Mesenchymal stem cell (in vitro differentiated cells and primary cell): ENCODE measurements around the gene THG1L.
A peak's percentile ranks its signal among the peaks of the same experiment; 100 is the strongest.

ENCODE experiments used
- DNase-seq: peaks from one replicate; pipeline ENCODE4 v3.0.0-alpha.2; 2013
- H2AFZ ChIP-seq: one replicate; pipeline ENCODE4 v1.6.1; 2013; ENCODE audit warnings: low read depth, mild to moderate bottlenecking, control low read depth, inconsistent platforms, low read length, moderate library complexity
- H2AK5ac ChIP-seq: 2 replicates; pipeline ENCODE4 v1.6.1; 2013; ENCODE audit warnings: low read length, moderate library complexity, mild to moderate bottlenecking, inconsistent platforms; ENCODE audit not compliant: severe bottlenecking
- H2BK120ac ChIP-seq: one replicate; pipeline ENCODE4 v1.6.1; 2013; ENCODE audit warnings: low read depth, mild to moderate bottlenecking, inconsistent platforms, low read length, moderate library complexity
- H2BK12ac ChIP-seq, 2 experiments: one replicate each; pipeline ENCODE4 v1.6.1; 2013; ENCODE audit warnings: inconsistent platforms in 2 of 2, low read length in 2 of 2, mild to moderate bottlenecking in 2 of 2, moderate library complexity in 2 of 2, control low read depth in 1 of 2
- H2BK15ac ChIP-seq: one replicate; pipeline ENCODE4 v1.6.1; 2013; ENCODE audit warnings: mild to moderate bottlenecking, low read depth, inconsistent platforms; ENCODE audit not compliant: poor library complexity, severe bottlenecking
- H2BK5ac ChIP-seq: 2 replicates; pipeline ENCODE4 v1.6.1; 2013; ENCODE audit warnings: low read depth, mild to moderate bottlenecking, low read length, control low read depth, inconsistent platforms; ENCODE audit not compliant: poor library complexity, severe bottlenecking
- H3K14ac ChIP-seq, 2 experiments: one replicate each; pipeline ENCODE4 v1.6.1; 2013; ENCODE audit warnings: inconsistent platforms in 2 of 2, low read length in 2 of 2, control low read depth in 1 of 2, mild to moderate bottlenecking in 1 of 2, moderate library complexity in 1 of 2
- H3K18ac ChIP-seq, 2 experiments: one replicate each; pipeline ENCODE4 v1.6.1; 2013; ENCODE audit warnings: inconsistent platforms in 2 of 2, low read length in 2 of 2, control low read depth in 1 of 2, low read depth in 1 of 2, mild to moderate bottlenecking in 1 of 2
- H3K23ac ChIP-seq, 2 experiments: one replicate each; pipeline ENCODE4 v1.6.1; 2013; ENCODE audit warnings: inconsistent platforms in 2 of 2, low read length in 2 of 2, mild to moderate bottlenecking in 2 of 2, moderate library complexity in 2 of 2, control low read depth in 1 of 2
- H3K27ac ChIP-seq: 2 replicates; pipeline ENCODE4 v1.5.1; 2013; ENCODE audit warnings: mild to moderate bottlenecking, moderate library complexity, low read length, control low read depth, inconsistent platforms; ENCODE audit not compliant: poor library complexity, severe bottlenecking
- H3K27me3 ChIP-seq, 2 experiments: 2 replicates each; pipeline versions ENCODE4 v1.6.1 to v1.7.0; 2013; ENCODE audit warnings: low read length in 2 of 2, mild to moderate bottlenecking in 2 of 2, moderate library complexity in 2 of 2, control low read depth in 1 of 2, inconsistent platforms in 1 of 2; ENCODE audit not compliant: control insufficient read depth in 1 of 2, insufficient read depth in 1 of 2
- H3K36me3 ChIP-seq, 2 experiments: 2 replicates each; pipeline versions ENCODE4 v1.6.1 to v1.7.0; 2013; ENCODE audit warnings: low read length in 2 of 2, control low read depth in 1 of 2, inconsistent platforms in 1 of 2, low read depth in 1 of 2, mild to moderate bottlenecking in 1 of 2; ENCODE audit not compliant: insufficient read depth in 2 of 2, control insufficient read depth in 1 of 2
- H3K4ac ChIP-seq, 2 experiments: one replicate each; pipeline ENCODE4 v1.6.1; 2013; ENCODE audit warnings: inconsistent platforms in 2 of 2, low read length in 2 of 2, mild to moderate bottlenecking in 2 of 2, moderate library complexity in 2 of 2, control low read depth in 1 of 2, low read depth in 1 of 2
- H3K4me1 ChIP-seq: 2 replicates; pipeline ENCODE4 v1.6.1; 2013; ENCODE audit warnings: low read depth, low read length, control low read depth; ENCODE audit not compliant: control insufficient read depth, insufficient read depth
- H3K4me2 ChIP-seq: 2 replicates; pipeline ENCODE4 v1.6.1; 2013; ENCODE audit warnings: low read length, mild to moderate bottlenecking, inconsistent platforms; ENCODE audit not compliant: poor library complexity, severe bottlenecking
- H3K4me3 ChIP-seq, 2 experiments: 2 replicates each; pipeline versions ENCODE4 v1.5.1 to v1.7.0; 2013; ENCODE audit warnings: low read length in 2 of 2, mild to moderate bottlenecking in 2 of 2, control low read depth in 1 of 2, low read depth in 1 of 2; ENCODE audit not compliant: insufficient read depth in 1 of 2
- H3K79me1 ChIP-seq: replicated peaks from 2 replicates; pipeline ENCODE4 v1.6.1; 2013; ENCODE audit warnings: mild to moderate bottlenecking, control low read depth, low read length, inconsistent platforms; ENCODE audit not compliant: poor library complexity, severe bottlenecking
- H3K9ac ChIP-seq: 2 replicates; pipeline ENCODE4 v1.7.0; 2013; ENCODE audit warnings: mild to moderate bottlenecking, low read length, moderate library complexity
- H3K9me3 ChIP-seq: 2 replicates; pipeline ENCODE4 v1.7.0; 2013; ENCODE audit warnings: mild to moderate bottlenecking, low read length; ENCODE audit not compliant: control insufficient read depth
- H4K8ac ChIP-seq: one replicate; pipeline ENCODE4 v1.6.1; 2013; ENCODE audit warnings: inconsistent platforms, mild to moderate bottlenecking, low read length, moderate library complexity
- H4K91ac ChIP-seq: one replicate; pipeline ENCODE4 v1.6.1; 2013; ENCODE audit warnings: mild to moderate bottlenecking, low read length, inconsistent platforms
- WGBS: methylation state at CpG from one replicate; pipeline ENCODE4 v1.1.7; 2013; ENCODE audit warnings: mixed read lengths; 5-methylcytosine and 5-hydroxymethylcytosine counted together

Gene THG1L

DNA sequence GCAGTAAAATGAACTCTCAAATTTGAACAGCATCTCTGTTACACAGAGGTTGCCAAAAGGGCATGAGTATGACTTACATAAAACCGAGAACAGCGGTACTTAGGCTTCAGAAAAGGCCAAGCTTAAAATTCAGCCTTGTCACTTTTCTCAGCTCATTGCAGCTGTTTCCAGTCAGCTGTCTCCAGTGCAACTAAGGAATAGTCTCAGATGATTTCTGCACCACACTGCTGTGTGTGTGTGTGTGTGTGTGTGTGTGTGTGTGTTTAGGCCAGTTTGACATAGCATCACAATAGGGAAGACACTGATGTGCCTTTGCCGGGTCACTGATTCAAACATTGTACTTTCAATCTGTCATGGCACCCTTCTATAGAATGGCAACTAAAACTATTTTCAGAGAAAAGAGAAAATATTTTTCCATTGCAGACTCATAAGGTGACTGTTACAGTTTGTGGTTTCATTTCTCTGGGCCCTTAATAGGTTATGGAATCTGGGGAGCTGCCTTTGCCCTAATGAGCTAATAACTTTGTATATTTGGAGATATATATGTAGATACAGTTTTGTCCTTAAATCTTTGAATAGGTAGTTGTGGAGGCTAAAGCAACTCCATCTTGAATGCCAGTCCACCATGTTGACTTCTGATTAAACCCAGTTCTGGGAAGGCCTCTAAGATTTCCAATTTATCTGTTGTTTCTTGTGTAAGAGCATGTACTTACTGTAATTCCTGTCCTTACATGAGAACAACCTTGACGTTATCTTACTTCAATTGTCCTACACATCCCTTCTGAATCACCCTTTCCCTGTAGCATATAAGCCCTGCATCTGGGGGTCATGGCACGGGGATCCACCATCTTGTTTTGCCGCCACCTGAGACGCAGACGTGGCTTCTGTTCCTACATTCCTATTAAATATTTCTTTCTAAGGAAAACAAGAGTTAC, 16.8 kb downstream of the THG1L start:
- Histone ChIP-seq H4K8ac (peak overlapping the region; percentile 31), H3K23ac (no peak overlapping the region), H3K9ac (peak overlapping the region; percentile 52), H3K79me1 (peaks cover 19% of the 10 kb centered on the region), H4K91ac (no peak overlapping the region), H3K4me2 (no peak overlapping the region), H2BK12ac (no peak overlapping the region), H3K36me3 (peaks cover 0 to 8% of the 10 kb centered on the region in 2 experiments), H2BK15ac (no peak overlapping the region), H3K4me3 (no peak overlapping the region), H3K4ac (no peak overlapping the region), H3K18ac (no peak overlapping the region), H2BK120ac (no peak overlapping the region), H3K9me3 (no peaks in the 10 kb centered on the region), H2AK5ac (no peak overlapping the region), H3K4me1 (peaks cover 8% of the 10 kb centered on the region), H3K27me3 (no peaks in the 10 kb centered on the region), H2BK5ac (no peak overlapping the region), H2AFZ (no peak overlapping the region), H3K14ac (no peak overlapping the region), H3K27ac (peak overlapping the region; percentile 42)
- WGBS = 95% methylated on average over 4 of the region's 8 CpGs
- peak; percentile 29 for DNase-seq

DNA sequence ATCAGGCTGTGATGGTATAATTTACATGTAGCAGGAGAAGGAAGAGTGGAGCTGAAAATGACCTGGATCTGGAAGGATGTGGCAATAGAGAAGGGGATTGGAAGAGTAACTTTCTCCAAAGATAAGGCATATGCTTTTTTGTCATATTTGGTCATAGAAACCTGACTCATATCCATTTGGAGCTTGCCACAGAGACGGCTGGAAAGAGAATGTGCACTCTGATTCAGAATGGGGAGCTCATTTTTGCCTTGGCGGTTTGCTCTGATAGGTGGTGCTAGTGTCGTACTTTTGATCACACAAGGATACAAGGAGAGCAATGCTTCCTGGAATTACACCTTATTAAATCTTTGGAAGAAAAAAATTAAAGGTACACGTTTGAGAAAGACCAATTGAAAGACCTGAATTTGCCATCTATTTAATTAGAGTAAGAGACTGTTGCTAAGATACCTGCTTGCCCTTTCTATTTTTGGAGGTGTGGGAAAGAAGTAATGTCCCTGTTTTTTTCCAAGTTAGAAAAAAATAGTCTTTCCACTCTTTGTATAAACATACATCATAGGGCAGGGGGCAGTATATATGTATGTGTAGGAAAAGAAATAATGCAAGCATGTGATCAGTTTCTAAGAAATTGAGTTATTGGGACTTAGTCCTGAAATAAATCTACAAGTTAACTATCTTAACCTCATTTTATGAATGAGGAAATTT, 17.7 kb downstream of the THG1L start:
- H3K27me3 ChIP-seq = no peaks in the 10 kb centered on the region
- peak overlapping the region; percentile 55 for H3K9ac ChIP-seq
- H4K8ac ChIP-seq = no peak overlapping the region
- H3K9me3 ChIP-seq = no peaks in the 10 kb centered on the region
- DNase-seq = peak; percentile 75
- H3K36me3 ChIP-seq = peaks cover 0 to 17% of the 10 kb centered on the region in 2 experiments
- no peak overlapping the region for H2BK5ac ChIP-seq
- no peak overlapping the region for H2AFZ ChIP-seq
- H2BK15ac ChIP-seq = no peak overlapping the region
- H3K4me1 ChIP-seq = peaks cover 8% of the 10 kb centered on the region
- no peak overlapping the region for H3K4me2 ChIP-seq
- H3K4me3 ChIP-seq = no peak overlapping the region
- H3K23ac ChIP-seq = no peak overlapping the region
- peaks cover 18% of the 10 kb centered on the region for H3K79me1 ChIP-seq
- no peak overlapping the region for H4K91ac ChIP-seq
- WGBS = 50% methylated on average over 3 of the region's 4 CpGs
- H2BK12ac ChIP-seq = no peak overlapping the region
- no peak overlapping the region for H3K4ac ChIP-seq
- H3K18ac ChIP-seq = no peak overlapping the region
- no peak overlapping the region for H3K14ac ChIP-seq
- H3K27ac ChIP-seq = no peak overlapping the region
- no peak overlapping the region for H2AK5ac ChIP-seq
- H2BK120ac ChIP-seq = no peak overlapping the region

DNA sequence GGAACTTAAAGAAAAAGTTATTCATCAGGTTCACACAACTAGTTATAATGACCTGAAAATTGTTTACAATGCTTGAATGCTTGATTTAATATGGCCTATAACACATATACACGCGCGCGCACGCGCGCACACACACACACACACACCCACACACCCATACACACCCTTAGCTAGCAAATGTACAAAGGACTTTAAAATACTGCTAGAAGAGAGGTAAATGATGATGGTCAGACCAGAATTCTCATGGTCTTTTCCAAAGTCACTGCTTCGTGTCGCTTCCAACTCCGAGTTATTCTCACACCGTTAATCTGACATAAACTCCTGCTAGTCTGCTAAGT, 18.2 kb downstream of the THG1L start:
- H2BK5ac ChIP-seq = no peak overlapping the region
- no peak overlapping the region for H4K8ac ChIP-seq
- H2BK15ac ChIP-seq = no peak overlapping the region
- H2BK120ac ChIP-seq = no peak overlapping the region
- no peak overlapping the region for H3K18ac ChIP-seq
- H3K4me1 ChIP-seq = peaks cover 5% of the 10 kb centered on the region
- peaks cover 13% of the 10 kb centered on the region for H3K79me1 ChIP-seq
- no peak overlapping the region for H2AFZ ChIP-seq
- H3K9me3 ChIP-seq = no peaks in the 10 kb centered on the region
- H3K14ac ChIP-seq = no peak overlapping the region
- peaks cover 0 to 19% of the 10 kb centered on the region in 2 experiments for H3K36me3 ChIP-seq
- peak overlapping the region; percentile 55 for H3K9ac ChIP-seq
- DNase-seq = no peak
- no peak overlapping the region for H3K4ac ChIP-seq
- H4K91ac ChIP-seq = no peak overlapping the region
- no peak overlapping the region for H3K4me3 ChIP-seq
- no peak overlapping the region for H2AK5ac ChIP-seq
- no peak overlapping the region for H3K4me2 ChIP-seq
- H3K27ac ChIP-seq = no peak overlapping the region
- no peaks in the 10 kb centered on the region for H3K27me3 ChIP-seq
- no peak overlapping the region for H3K23ac ChIP-seq
- WGBS = 97% methylated on average over 4 of the region's 11 CpGs
- H2BK12ac ChIP-seq = no peak overlapping the region

DNA sequence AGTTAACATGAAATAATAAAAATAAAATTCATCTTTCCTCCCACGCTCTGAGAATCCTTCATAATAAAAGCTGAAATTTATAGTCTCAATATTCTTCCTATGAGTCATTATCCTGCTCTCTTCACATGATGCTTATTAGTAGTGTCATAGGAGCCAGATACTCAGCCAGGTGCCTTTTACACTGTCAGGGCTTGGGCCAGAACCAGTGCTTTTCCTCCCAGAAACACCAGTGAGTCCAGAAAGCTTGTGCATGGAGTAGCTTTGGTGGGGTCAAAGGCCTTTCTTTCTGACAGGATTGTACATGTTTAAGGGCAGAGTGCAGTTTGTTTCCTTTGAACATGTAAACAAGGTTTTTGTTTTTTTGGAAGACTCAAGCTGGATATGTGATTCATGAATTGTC, 19.1 kb downstream of the THG1L start:
- no peak overlapping the region for H3K18ac ChIP-seq
- H3K14ac ChIP-seq = no peak overlapping the region
- peaks cover 4% of the 10 kb centered on the region for H3K4me1 ChIP-seq
- H3K4me2 ChIP-seq = no peak overlapping the region
- 80% methylated on average over 1 of the region's 1 CpG for WGBS
- no peak overlapping the region for H2BK120ac ChIP-seq
- H3K27ac ChIP-seq = no peak overlapping the region
- no peaks in the 10 kb centered on the region for H3K9me3 ChIP-seq
- no peak overlapping the region for H4K91ac ChIP-seq
- H2BK15ac ChIP-seq = no peak overlapping the region
- no peak overlapping the region for H2BK5ac ChIP-seq
- H3K27me3 ChIP-seq = no peaks in the 10 kb centered on the region
- no peak overlapping the region for H2AFZ ChIP-seq
- peaks cover 7 to 27% of the 10 kb centered on the region in 2 experiments for H3K36me3 ChIP-seq
- no peak overlapping the region for H3K4me3 ChIP-seq
- no peak overlapping the region for H3K9ac ChIP-seq
- H2BK12ac ChIP-seq = no peak overlapping the region
- H2AK5ac ChIP-seq = no peak overlapping the region
- H3K4ac ChIP-seq = no peak overlapping the region
- peak; percentile 33 for DNase-seq
- no peak overlapping the region for H4K8ac ChIP-seq
- H3K23ac ChIP-seq = no peak overlapping the region
- H3K79me1 ChIP-seq = peaks cover 12% of the 10 kb centered on the region
